ENCODE data around the gene C20orf144.

Gene C20orf144

DNA sequence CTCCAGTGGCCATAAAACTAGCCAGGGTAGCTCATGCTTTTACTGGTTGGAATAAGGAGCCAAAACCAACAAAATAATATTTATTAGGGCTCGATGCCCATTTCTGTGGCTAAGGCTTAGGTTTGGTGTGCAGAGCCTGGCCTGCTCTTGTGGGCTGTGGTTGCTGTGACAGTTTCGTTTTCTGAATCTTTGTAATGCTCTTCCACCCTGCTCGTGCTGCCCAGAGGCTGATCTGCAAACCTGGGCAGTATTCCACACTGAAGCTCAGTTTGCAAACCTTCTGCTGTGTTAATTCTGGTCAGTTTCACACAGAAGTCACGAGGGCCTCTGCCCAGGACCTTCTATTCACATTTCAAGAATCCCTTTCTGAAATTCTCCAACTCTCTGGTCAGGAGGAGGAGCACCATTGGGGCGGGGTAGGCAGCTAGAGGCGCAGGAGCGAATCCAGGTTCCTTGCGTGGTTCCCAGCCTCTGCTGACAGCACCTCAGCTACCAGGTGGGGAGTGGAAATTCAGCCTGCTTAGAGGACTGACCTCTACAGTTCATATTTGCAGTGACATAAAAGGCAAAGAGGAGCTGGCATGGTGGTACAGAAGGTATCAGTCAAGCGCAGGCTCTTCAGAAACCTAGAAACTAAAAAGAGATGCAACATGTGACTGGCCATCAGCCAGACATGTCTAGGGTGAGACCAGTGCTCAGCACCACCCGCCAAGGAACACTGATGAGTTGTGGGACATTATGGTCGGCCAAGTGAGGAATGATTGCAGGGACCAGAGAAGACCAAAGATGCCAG lies 14.3 kb upstream of the C20orf144 start:
- no peaks in the 10 kb centered on the region for H3K9me3 Mint-ChIP-seq
- no peak overlapping the region for H3K27ac Mint-ChIP-seq
- no peak overlapping the region for H3K4me3 Mint-ChIP-seq
- peaks cover 37% of the 10 kb centered on the region for H3K4me1 Mint-ChIP-seq
- H3K27me3 Mint-ChIP-seq (ENCODE audit: low read depth, poor library complexity) = no peaks in the 10 kb centered on the region
- TF ChIP-seq, protein P1, sequence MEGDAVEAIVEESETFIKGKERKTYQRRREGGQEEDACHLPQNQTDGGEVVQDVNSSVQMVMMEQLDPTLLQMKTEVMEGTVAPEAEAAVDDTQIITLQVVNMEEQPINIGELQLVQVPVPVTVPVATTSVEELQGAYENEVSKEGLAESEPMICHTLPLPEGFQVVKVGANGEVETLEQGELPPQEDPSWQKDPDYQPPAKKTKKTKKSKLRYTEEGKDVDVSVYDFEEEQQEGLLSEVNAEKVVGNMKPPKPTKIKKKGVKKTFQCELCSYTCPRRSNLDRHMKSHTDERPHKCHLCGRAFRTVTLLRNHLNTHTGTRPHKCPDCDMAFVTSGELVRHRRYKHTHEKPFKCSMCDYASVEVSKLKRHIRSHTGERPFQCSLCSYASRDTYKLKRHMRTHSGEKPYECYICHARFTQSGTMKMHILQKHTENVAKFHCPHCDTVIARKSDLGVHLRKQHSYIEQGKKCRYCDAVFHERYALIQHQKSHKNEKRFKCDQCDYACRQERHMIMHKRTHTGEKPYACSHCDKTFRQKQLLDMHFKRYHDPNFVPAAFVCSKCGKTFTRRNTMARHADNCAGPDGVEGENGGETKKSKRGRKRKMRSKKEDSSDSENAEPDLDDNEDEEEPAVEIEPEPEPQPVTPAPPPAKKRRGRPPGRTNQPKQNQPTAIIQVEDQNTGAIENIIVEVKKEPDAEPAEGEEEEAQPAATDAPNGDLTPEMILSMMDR (IDR thresholded peaks at IDR 0.05) = no peak
- peaks cover 25% of the 10 kb centered on the region for H3K36me3 Mint-ChIP-seq (ENCODE audit: low read depth)
- DNase-seq = no peak

DNA sequence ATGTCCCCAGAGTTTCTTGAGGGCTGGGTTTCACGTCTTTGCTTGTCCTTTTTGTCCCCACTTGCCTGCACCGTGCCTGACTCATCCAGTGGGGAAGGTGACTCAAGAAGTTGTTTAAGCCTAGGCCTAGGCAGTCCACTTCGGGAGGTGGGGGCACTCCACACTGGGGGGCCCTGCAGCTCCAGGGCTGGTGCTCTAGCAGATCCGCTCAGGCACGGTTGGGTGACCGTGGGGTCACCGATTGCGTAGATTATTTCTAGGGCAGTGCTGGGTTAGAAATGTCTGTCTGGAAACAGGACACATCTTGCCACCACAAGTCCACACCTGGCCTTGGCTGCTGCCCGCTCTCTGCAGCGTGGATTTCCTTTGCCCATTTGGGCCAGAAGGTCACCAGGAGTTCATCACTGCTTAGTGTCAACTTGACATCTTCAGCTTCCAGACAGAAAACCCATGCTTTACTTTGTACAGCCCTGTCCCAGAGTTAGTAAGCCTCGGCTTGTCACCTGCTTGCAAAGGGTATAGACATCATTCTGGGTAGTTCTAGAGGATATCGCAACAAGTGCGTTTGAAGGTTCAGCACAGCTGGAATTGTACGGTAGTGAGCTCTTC lies 13.6 kb upstream of the C20orf144 start:
- Mint-ChIP-seq H3K36me3 (ENCODE audit: low read depth) (peaks cover 20% of the 10 kb centered on the region), H3K27ac (no peak overlapping the region), H3K4me3 (no peak overlapping the region), H3K4me1 (peaks cover 42% of the 10 kb centered on the region), H3K9me3 (no peaks in the 10 kb centered on the region), H3K27me3 (ENCODE audit: low read depth, poor library complexity) (no peaks in the 10 kb centered on the region)
- TF ChIP-seq, protein P1 (IDR thresholded peaks at IDR 0.05) = no peak
- DNase-seq = no peak

DNA sequence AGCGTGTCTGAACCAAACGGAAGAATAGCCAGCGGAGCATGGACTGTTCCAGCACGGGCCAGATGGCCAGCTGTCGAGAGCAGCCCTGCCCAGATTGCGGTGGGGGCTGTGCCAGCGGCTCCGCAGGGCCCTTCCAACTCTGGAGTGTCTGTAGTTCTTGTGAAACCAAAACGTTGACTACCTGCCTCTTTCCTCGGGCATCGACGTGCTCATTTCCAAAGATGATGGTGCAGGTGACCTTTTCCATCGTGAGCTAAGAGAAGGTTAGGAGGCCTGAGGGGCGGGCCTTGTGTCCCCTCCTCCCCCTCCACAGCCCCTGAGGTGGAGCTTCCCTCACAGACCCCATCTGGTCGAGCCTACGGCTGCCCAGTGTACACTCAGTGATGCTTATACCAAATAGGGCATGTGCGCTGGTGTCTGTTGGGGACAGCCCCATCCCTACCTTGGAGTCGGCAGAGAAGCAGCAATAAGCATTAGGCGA lies 12.9 kb upstream of the C20orf144 start:
- no peak for DNase-seq
- H3K27ac Mint-ChIP-seq = no peak overlapping the region
- peaks cover 42% of the 10 kb centered on the region for H3K4me1 Mint-ChIP-seq
- H3K36me3 Mint-ChIP-seq (ENCODE audit: low read depth) = peaks cover 20% of the 10 kb centered on the region
- no peaks in the 10 kb centered on the region for H3K9me3 Mint-ChIP-seq
- H3K27me3 Mint-ChIP-seq (ENCODE audit: low read depth, poor library complexity) = no peaks in the 10 kb centered on the region
- H3K4me3 Mint-ChIP-seq = no peak overlapping the region
- TF ChIP-seq, protein P1 (IDR thresholded peaks at IDR 0.05) = no peak

DNA sequence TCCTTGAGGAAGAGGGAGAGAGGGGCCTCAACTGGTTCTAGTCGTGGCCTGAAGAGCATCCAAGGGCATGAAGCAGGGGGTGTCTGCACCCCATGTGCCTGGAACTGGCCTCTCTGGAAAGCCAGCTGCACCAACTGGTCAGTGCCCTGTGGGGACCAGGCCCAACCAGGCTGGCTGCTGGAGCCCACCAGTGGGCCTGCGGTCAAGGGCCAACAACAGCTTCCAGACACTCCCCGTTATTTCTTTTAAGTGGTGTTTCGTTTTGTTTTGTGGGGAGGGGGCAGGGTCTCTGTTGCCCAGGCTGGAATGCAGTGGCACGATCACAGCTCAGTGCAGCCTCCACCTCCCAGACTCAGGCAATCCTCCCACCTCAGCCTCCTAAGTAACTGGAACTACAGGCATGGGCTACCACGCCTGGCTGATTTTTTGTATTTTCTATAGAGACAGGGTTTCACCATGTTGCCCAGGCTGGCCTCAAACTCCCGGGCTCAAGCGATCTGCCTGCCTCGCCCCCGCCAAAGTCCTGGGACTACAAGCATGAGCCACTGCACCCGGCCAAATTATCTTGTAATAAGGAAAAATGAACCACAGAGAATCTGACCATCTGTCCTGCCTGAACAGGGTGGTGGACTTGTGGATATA lies 11.9 kb upstream of the C20orf144 start:
- DNase-seq = no peak
- Mint-ChIP-seq H3K27me3 (ENCODE audit: low read depth, poor library complexity) (no peaks in the 10 kb centered on the region), H3K4me1 (peaks cover 39% of the 10 kb centered on the region), H3K9me3 (no peaks in the 10 kb centered on the region), H3K27ac (no peak overlapping the region), H3K4me3 (no peak overlapping the region), H3K36me3 (ENCODE audit: low read depth) (peaks cover 12% of the 10 kb centered on the region)
- TF ChIP-seq, protein P1 (IDR thresholded peaks at IDR 0.05) = no peak

DNA sequence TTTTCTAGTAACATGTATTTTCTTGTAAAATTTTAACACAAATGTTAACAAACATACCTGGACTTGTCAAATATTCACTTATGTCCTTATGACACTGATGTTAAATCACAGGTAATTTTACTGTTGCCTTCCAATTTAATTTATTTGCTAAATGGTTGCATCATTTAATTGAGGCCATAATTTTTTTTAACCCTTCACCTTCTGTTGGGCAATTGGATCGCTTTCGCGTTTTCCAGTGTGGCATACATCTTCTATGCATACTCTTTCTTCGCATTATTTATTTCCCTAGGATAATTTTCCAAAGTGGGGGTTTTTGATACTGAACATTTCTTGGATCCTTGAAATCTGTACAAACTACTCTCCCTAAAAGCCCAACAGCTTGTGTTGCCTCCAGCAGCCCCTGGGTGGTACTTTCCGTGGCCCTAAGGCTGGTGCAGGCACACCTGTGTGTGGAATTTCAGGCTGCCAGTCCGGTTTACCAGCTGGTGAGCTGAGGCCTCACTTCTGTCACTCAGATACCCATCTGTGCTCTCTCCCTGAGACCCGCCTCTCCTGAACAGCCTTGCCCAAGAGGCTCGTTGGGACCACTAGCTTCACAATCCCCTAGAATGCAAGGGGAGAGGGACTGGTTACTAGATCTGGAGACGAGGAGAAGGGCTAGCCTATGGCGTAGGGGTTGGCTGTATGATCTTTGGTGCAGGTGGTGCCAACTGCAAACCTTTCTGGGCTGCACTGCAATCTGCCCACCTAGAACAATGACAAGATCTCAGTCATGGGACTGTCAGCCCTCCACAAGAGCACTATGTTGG lies 11.2 kb upstream of the C20orf144 start:
- no peaks in the 10 kb centered on the region for H3K9me3 Mint-ChIP-seq
- TF ChIP-seq, protein P1 (IDR thresholded peaks at IDR 0.05) = no peak
- H3K4me1 Mint-ChIP-seq = peaks cover 34% of the 10 kb centered on the region
- no peak for DNase-seq
- H3K27me3 Mint-ChIP-seq (ENCODE audit: low read depth, poor library complexity) = no peaks in the 10 kb centered on the region
- no peak overlapping the region for H3K4me3 Mint-ChIP-seq
- peak overlapping the region; percentile 40 for H3K27ac Mint-ChIP-seq
- peaks cover 6% of the 10 kb centered on the region for H3K36me3 Mint-ChIP-seq (ENCODE audit: low read depth)

Measured in nephron progenitor cell (in vitro differentiated cells).